Panc1 (cell line): ENCODE data around the gene ZNF407. TPM values are rescaled to one million over a fixed set of nuclear protein-coding genes. Genes with fewer than 3 reads are reported as not detected.

Experiments used
- ATAC-seq: fragments of 200-7000 bp; cut with Tn5 transposase; 2 replicates; pipeline ENCODE4 v1.9.1; 2020; ENCODE audit warnings: mild to moderate bottlenecking, moderate library complexity
- BruUV-seq: library from RNA; stranded (reverse); fragments of 400-500 nt; replicated peaks from 2 replicates; lab custom pipeline; 2021; lab: Mats Ljungman, UMichigan
- CTCF ChIA-PET: fragments of 300-600 bp; sonication (Branson Sonifier 250); formaldehyde crosslinking; loops from one replicate; lab custom pipeline; 2022; ENCODE audit warnings: antibody characterized with exemption; lab: Charles Lee
- POLR2A ChIA-PET: fragments of 300-600 bp; sonication (Branson Sonifier 250); formaldehyde crosslinking; loops from one replicate; lab custom pipeline; 2022; ENCODE audit warnings: antibody characterized with exemption; lab: Charles Lee
- DNase-seq: peaks from one replicate; pipeline ENCODE4 v3.0.0-alpha.2; 2010; ENCODE audit warnings: low read depth, low spot score
- H3K27ac ChIP-seq: 2 replicates; pipeline ENCODE4 v1.5.1; 2011; ENCODE audit warnings: mild to moderate bottlenecking, low read length, inconsistent platforms
- H3K27me3 ChIP-seq: fragments of 200-500 bp; sonication (Bioruptor generic); 2 replicates; pipeline ENCODE4 v1.6.0; 2014; ENCODE audit warnings: low read length, inconsistent platforms; ENCODE audit not compliant: control insufficient read depth, insufficient read depth
- H3K36me3 ChIP-seq: fragments of 200-500 bp; sonication (Bioruptor generic); 2 replicates; pipeline ENCODE4 v1.5.1; 2014; ENCODE audit warnings: inconsistent platforms, mild to moderate bottlenecking, low read length, moderate library complexity; ENCODE audit not compliant: control insufficient read depth, insufficient read depth
- H3K4me1 ChIP-seq: 2 replicates; pipeline ENCODE4 v1.5.1; 2011; ENCODE audit warnings: inconsistent platforms, mild to moderate bottlenecking, low read length, moderate library complexity; ENCODE audit not compliant: control insufficient read depth, insufficient read depth
- H3K4me3 ChIP-seq, 2 experiments: 2 replicates each; pipeline ENCODE4 v1.5.1; 2011 to 2012; ENCODE audit warnings: low read depth in 2 of 2, low read length in 2 of 2, mild to moderate bottlenecking in 2 of 2, inconsistent platforms in 1 of 2, moderate library complexity in 1 of 2
- H3K9me3 ChIP-seq: fragments of 200-500 bp; sonication (Bioruptor generic); 2 replicates; pipeline ENCODE4 v1.5.1; 2014; ENCODE audit warnings: low read depth, mild to moderate bottlenecking, inconsistent platforms, low read length, moderate library complexity; ENCODE audit not compliant: control insufficient read depth, insufficient read depth
- CTCF ChIP-seq: fragments of 450-650 bp; IDR thresholded peaks from 2 replicates; pipeline ENCODE4 v1.5.1; 2017; ENCODE audit warnings: mild to moderate bottlenecking
- POLR2AphosphoS5 ChIP-seq: IDR thresholded peaks from 2 replicates; pipeline ENCODE4 v1.6.1; 2012; ENCODE audit warnings: mild to moderate bottlenecking, low read depth, low read length, moderate library complexity
- SIN3A ChIP-seq: IDR thresholded peaks from 2 replicates; pipeline ENCODE4 v1.6.1; 2012; ENCODE audit warnings: low read depth, mild to moderate bottlenecking, low read length, moderate library complexity, borderline replicate concordance; ENCODE audit not compliant: insufficient read depth
- TCF7L2 ChIP-seq: IDR thresholded peaks from 2 replicates; pipeline ENCODE4 v1.6.1; 2011; ENCODE audit warnings: mild to moderate bottlenecking, low read depth, low read length, inconsistent platforms
- in situ Hi-C: cut with HindIII; loops from 2 replicates; pipeline ENCODE4 v1.10.0; 2016; ENCODE audit warnings: low sequenced_read_pairs, low pct_unique_long_range_greater_than_20kb
- intact Hi-C: fragments of 100-400 bp; cut with micrococcal nuclease; formaldehyde crosslinking; loops from one replicate; pipeline ENCODE4 v1.10.0; 2022; ENCODE audit not compliant: unreplicated experiment
- total RNA-seq: library from RNA; stranded (reverse); gene quantifications from one replicate; pipeline ENCODE4 v1.2.1, GENCODE V29; 2021; ENCODE audit not compliant: unreplicated experiment
- TF ChIP-seq, protein P1 (sequence below), 2 experiments: IDR thresholded peaks; 2 replicates each; pipeline ENCODE4 v1.6.1; 2011 to 2012; ENCODE audit warnings: low read depth in 2 of 2, control low read depth in 1 of 2, low read length in 1 of 2, mild to moderate bottlenecking in 1 of 2, moderate library complexity in 1 of 2; ENCODE audit not compliant: insufficient read depth in 1 of 2

Gene ZNF407
- total RNA-seq, 1 experiment from 2014 or later = 16.8 TPM

DNA sequence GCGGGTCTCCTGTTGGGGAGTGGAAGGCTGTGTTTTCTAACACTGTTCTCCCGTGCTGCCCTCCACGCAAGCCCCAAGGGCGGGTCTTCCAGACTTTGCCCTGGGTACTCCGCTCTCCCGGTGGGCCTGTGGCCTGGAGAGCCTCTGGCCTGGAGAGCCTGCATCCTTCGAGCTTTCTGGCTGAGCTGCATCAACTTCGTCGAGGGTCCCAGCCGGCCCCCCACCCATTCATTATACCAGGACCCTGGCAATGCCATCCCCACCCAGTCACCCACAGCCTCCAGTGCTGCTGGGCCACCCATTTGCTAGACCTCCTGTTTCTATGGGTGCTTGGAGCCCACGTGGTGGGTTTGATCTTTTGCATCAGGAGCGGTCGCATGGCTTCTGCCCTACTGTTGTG lies 509.1 kb downstream of the ZNF407 start:
- H3K27me3 ChIP-seq = no peaks in the 10 kb centered on the region
- CTCF ChIA-PET = no interaction called here
- no peaks in the 10 kb centered on the region for H3K9me3 ChIP-seq
- no peak overlapping the region for H3K4me3 ChIP-seq
- TF ChIP-seq CTCF = no peak
- TF ChIP-seq POLR2AphosphoS5 = no peak
- TF ChIP-seq, protein P1, sequence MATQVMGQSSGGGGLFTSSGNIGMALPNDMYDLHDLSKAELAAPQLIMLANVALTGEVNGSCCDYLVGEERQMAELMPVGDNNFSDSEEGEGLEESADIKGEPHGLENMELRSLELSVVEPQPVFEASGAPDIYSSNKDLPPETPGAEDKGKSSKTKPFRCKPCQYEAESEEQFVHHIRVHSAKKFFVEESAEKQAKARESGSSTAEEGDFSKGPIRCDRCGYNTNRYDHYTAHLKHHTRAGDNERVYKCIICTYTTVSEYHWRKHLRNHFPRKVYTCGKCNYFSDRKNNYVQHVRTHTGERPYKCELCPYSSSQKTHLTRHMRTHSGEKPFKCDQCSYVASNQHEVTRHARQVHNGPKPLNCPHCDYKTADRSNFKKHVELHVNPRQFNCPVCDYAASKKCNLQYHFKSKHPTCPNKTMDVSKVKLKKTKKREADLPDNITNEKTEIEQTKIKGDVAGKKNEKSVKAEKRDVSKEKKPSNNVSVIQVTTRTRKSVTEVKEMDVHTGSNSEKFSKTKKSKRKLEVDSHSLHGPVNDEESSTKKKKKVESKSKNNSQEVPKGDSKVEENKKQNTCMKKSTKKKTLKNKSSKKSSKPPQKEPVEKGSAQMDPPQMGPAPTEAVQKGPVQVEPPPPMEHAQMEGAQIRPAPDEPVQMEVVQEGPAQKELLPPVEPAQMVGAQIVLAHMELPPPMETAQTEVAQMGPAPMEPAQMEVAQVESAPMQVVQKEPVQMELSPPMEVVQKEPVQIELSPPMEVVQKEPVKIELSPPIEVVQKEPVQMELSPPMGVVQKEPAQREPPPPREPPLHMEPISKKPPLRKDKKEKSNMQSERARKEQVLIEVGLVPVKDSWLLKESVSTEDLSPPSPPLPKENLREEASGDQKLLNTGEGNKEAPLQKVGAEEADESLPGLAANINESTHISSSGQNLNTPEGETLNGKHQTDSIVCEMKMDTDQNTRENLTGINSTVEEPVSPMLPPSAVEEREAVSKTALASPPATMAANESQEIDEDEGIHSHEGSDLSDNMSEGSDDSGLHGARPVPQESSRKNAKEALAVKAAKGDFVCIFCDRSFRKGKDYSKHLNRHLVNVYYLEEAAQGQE (IDR thresholded peaks at IDR 0.05; ENCODE audit: insufficient read depth in 1 of 2, low read depth in 2 of 2, low read length in 1 of 2) = no peak
- no peak for TF ChIP-seq SIN3A
- no peak for TF ChIP-seq TCF7L2
- ATAC-seq (peak; percentile 32; the same call in 1 of the 2 replicates), DNase-seq (no peak)
- POLR2A ChIA-PET = no interaction called here
- BruUV-seq = no TSS peak
- no peaks in the 10 kb centered on the region; the same call in 1 of the 2 replicates for H3K4me1 ChIP-seq
- intact Hi-C loops = no loop called here
- in situ Hi-C loops = no loop called here
- H3K36me3 ChIP-seq = no peaks in the 10 kb centered on the region
- no peak overlapping the region for H3K27ac ChIP-seq

DNA sequence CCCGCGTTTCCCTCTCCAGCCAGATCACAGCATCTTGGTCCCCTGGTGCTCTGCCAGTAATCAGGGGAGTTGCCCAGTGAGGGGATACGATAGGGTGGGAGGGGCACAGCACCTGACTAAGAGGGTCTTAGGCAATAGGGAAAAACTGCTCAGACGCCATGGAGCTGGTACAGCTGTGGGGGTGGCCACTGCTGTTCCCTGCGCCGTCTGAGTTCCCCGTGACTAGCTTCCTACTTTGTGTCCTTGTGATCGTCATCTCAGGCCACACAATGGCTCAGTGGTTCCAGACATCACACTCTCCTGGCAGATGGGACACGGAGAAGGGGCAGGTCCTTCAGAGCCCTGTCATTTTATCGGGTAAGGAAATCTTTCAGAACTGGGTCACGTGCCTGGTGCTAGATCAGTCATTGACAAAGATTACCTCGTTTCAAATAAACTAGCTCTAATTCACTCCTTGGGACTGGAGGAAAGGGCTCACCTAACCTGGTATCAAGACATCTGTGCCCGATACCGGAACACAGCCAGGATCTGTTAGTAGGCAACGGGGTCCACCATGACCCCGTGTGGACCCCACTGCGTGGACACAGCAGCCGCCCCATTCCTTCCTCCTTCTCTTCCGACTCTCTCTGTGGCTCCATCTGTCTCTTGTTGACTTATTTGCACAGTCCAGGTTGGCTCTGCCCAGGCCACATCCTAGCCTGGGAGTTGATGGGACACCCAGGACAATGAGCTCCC lies 509.7 kb downstream of the ZNF407 start:
- POLR2A ChIA-PET = no interaction called here
- no peaks in the 10 kb centered on the region for H3K27me3 ChIP-seq

More for the DNA sequence above, 509.7 kb downstream of the ZNF407 start:
- no peak for TF ChIP-seq CTCF
- TF ChIP-seq POLR2AphosphoS5 = no peak
- TF ChIP-seq, protein P1 (IDR thresholded peaks at IDR 0.05; ENCODE audit: insufficient read depth in 1 of 2, low read depth in 2 of 2, low read length in 1 of 2) = no peak
- no peak for TF ChIP-seq SIN3A
- TF ChIP-seq TCF7L2 = no peak
- no TSS peak for BruUV-seq
- Histone ChIP-seq H3K36me3 (no peaks in the 10 kb centered on the region), H3K27ac (no peak overlapping the region), H3K4me3 (no peak overlapping the region), H3K4me1 (no peaks in the 10 kb centered on the region; the same call in 1 of the 2 replicates), H3K9me3 (no peaks in the 10 kb centered on the region)
- DNase-seq (no peak), ATAC-seq (no peak)
- CTCF ChIA-PET = no interaction called here
- in situ Hi-C loops = no loop called here
- intact Hi-C loops = no loop called here
